Right cardiac atrium (tissue), 5 donors: Measurements from ENCODE around the gene HEMK1. TPM values are rescaled to one million over a fixed set of nuclear protein-coding genes. Genes with fewer than 3 reads are reported as not detected.

Experiments
- ATAC-seq, 2 donors: fragments of 200-7000 bp; cut with Tn5 transposase; one replicate each; pipeline versions ENCODE4 v1.8.0 to v1.9.1; 2020; ENCODE audit warnings: moderate library complexity in 2 of 2, mild to moderate bottlenecking in 1 of 2
- DNase-seq, 3 donors: peaks; one replicate each; pipeline ENCODE4 v3.0.0-alpha.2; 2020
- H3K27ac ChIP-seq: one replicate; pipeline ENCODE4 v1.5.1; 2013; ENCODE audit warnings: mild to moderate bottlenecking, low read length, control low read depth, moderate library complexity
- H3K27me3 ChIP-seq: one replicate; pipeline ENCODE4 v1.6.1; 2013; ENCODE audit not compliant: control insufficient read depth, insufficient read depth
- H3K4me1 ChIP-seq: one replicate; pipeline ENCODE4 v1.6.1; 2013; ENCODE audit warnings: low read length; ENCODE audit not compliant: control insufficient read depth, insufficient read depth
- H3K4me3 ChIP-seq: one replicate; pipeline ENCODE4 v1.5.1; 2013; ENCODE audit warnings: low read length, control low read depth
- H3K9me3 ChIP-seq: one replicate; pipeline ENCODE4 v1.6.1; 2013; ENCODE audit warnings: low read length; ENCODE audit not compliant: control insufficient read depth
- WGBS: extraction: QIAGEN DNeasy Blood & Tissue Kit; methylation state at CpG from one replicate; pipeline ENCODE4 v1.1.7; 2013; 5-methylcytosine and 5-hydroxymethylcytosine counted together
- intact Hi-C, 4 donors: fragments of 100-400 bp; cut with DNase I; formaldehyde crosslinking; loops; one replicate each; pipeline versions ENCODE4 v1.11.0 to v1.14.0; 2022 to 2023
- polyA plus RNA-seq: library from polyadenylated mRNA; stranded (reverse); fragments of 200-250 nt; gene quantifications from one replicate; pipeline ENCODE4 v1.2.3, GENCODE V29; 2013
- total RNA-seq, 4 donors: library from RNA; stranded (reverse); fragmentation: NEBNext Ultra II Directional; extraction: Animal tissue kit (Norgen Biotek cat#: 25700); gene quantifications; one replicate each; pipeline ENCODE4 v1.2.1, GENCODE V29; 2021
- donor health status: healthy with polysubstance abuse.
- donor health status: DM: no; HTN: yes; CAD: no.
- donor health status: DM: no; HTN: no; CAD: no.
- donor health status: DM: no; HTN: yes; CAD: no; lungs with severe emphysema.
- donor health status: DM: yes; HTN: yes; CAD: no.

The HEMK1 gene
- total and polyA plus RNA-seq, 5 donors: 14.0 to 18.3 (median 16.6) TPM

DNA sequence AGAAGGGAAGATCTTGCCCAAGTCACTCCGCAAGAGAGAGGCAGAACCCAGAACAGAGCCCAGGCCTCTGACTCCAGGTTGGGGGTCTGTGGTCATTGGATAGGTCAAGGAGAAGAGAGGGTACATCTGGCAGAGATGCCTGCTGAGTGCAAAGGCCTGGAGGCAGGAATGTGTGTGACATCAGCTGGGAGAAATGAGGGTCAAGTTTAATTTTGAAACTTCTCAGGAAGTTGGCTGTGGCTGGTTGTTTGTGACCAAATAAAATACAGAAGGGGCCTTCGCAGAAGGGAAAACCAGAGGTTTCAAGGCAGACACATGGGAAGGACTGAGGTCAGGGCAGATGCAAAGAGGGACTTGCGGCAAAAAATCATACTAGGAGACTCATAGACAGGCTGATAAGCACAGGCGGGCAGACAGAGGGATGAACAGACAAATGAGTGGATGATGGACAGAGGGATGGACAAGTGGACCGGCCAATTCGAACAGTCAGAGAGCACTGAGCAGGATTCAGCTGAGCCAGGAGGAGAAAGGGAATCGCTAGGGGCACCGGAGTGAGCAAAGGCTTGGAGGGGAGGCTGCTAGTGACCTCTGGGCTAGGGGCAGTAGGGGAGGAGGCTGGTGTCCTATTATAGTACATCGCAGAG, 37.1 kb upstream of the HEMK1 start:
- no peak for DNase-seq
- Histone ChIP-seq H3K9me3 (no peaks in the 10 kb centered on the region), H3K4me1 (peaks cover 2% of the 10 kb centered on the region), H3K4me3 (no peak overlapping the region), H3K27me3 (no peaks in the 10 kb centered on the region), H3K27ac (no peak overlapping the region)
- intact Hi-C loops: no loop called here
- ATAC-seq: no peak
- WGBS: 75% methylated on average over 9 of the region's 9 CpGs

DNA sequence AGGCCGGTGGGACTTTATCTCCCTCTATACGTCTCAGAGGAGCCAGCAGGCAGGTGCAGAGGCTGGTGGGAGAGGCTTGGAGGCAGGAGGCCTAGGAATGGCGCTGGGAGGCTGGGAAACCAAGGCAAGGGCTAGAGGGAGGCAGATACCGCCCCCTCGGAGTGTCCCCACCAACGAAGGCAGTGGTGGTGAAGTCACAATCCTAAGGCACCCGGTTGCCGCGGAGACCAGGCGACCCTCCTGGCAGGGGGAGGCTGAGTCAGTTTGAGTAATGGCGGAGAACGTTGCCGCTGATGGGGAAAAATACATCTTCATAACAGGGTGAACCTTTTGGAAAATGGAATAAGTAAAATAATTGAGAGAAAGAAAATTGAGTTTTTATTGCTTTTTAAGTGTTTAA, 36.0 kb upstream of the HEMK1 start:
- intact Hi-C loops: no loop called here
- Histone ChIP-seq H3K27ac (no peak overlapping the region), H3K4me1 (peaks cover 2% of the 10 kb centered on the region), H3K27me3 (no peaks in the 10 kb centered on the region), H3K4me3 (no peak overlapping the region), H3K9me3 (no peaks in the 10 kb centered on the region)
- no peak for DNase-seq
- ATAC-seq: no peak
- 82% methylated on average over 13 of the region's 13 CpGs for WGBS

DNA sequence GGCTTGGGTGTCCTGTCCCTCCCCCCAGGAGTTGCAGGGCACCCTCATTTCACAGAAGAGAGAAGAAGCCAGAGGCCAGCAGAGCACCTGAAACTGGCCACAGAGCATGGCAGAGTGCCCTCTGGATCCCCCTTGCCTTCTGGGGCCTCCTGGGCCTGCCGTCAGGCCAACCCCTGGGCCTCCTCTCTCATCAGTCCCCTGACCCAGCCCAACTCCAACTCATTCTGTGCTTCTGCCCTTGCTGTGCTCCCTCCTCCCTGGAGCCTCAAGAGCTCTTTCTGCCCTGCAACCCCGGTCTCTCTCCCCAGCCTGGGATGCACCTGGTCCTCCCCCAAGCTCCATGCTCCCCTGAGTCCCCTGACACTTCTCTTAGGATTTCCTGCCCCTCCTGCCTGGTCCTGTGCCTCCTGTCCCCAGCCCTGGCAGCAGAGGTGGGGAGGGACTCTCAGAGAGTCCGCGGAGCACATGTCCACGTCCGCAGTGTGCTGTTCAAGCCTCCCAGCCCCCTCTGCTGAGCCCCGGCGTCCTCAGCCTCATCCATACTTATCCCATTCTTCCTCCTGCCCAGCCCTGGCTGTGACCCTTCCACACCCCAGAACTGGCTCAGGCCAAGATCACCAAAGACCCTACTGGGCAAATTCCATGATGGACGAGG, 35.4 kb upstream of the HEMK1 start:
- intact Hi-C loops: no loop called here
- H3K9me3 ChIP-seq: no peaks in the 10 kb centered on the region
- no peak overlapping the region for H3K27ac ChIP-seq
- 75% methylated on average over 9 of the region's 9 CpGs for WGBS
- no peak for ATAC-seq
- no peak overlapping the region for H3K4me3 ChIP-seq
- H3K4me1 ChIP-seq: peaks cover 2% of the 10 kb centered on the region
- no peak for DNase-seq
- H3K27me3 ChIP-seq: no peaks in the 10 kb centered on the region

DNA sequence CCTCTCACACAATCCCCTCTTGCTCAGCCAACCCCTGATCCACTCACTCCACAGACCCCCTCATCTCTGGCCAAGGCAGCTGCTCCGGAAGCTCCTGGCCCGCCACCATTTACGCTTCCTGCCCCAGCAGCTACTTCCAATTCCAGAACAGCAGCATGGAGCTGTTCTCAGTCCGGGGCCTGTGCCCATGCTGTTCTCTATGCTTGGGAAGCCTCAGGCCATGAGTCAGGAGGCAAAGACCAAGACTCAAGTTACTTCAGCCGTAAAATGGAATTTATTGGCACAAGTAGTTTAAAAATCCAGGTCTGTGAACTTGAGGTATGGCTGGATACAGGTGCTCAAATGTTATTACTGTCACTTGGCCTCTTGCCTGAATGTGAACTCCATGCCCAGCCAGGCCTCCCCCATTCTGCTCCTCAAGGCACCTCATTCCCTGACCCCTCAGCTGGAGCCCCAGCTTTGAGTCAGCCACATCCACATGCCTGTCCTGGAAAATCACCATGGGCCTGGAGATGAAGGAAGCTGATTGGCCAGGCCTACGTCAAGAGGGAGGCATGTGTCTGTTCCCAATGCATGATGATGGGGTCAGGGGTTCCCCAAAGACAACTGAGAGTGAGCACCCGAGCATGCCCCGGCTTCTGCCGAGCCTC, 34.5 kb upstream of the HEMK1 start:
- ATAC-seq (no peak), DNase-seq (no peak)
- intact Hi-C loops: no loop called here
- no peak overlapping the region for H3K4me3 ChIP-seq
- H3K27ac ChIP-seq: no peak overlapping the region
- H3K4me1 ChIP-seq: peaks cover 2% of the 10 kb centered on the region
- no peaks in the 10 kb centered on the region for H3K27me3 ChIP-seq
- H3K9me3 ChIP-seq: no peaks in the 10 kb centered on the region
- WGBS: 67% methylated on average over 9 of the region's 9 CpGs

DNA sequence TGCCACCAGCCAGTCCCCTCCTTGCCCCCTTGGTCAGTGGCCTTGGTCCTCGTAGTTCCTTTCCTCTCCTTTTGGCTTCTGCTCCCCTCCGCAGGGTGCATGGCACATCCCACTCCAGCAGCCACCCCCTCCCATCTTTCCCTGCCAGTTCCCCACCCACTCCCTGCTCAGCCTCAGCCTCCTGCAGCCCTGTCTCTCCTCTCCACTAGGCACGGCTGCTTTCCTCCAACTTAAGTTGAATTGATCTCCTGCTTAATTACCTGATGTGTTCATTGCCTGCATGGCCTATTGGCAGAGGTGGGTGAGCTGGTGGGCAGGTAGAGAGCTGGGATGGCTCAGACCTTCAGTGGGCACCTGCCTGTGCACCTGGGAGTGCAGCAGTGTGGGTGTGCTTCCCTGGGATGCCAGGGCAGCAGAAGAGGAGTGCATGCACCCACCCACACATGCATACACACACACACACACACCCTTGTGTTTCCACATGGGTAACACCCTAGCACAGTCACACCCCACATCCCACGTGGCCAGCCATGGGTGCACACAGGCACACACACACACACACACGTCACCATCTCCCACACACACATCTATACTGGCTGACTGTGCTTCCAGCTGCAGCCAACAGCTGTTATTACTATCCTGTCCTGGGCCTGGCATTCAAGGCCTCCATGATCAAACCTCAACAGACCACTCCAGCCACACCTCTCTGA, 32.7 kb upstream of the HEMK1 start:
- no peak for ATAC-seq
- Histone ChIP-seq H3K27me3 (no peaks in the 10 kb centered on the region), H3K27ac (no peak overlapping the region), H3K4me3 (no peak overlapping the region), H3K4me1 (no peaks in the 10 kb centered on the region), H3K9me3 (no peaks in the 10 kb centered on the region)
- intact Hi-C loops: no loop called here
- DNase-seq: no peak
- 72% methylated on average over 5 of the region's 5 CpGs for WGBS

DNA sequence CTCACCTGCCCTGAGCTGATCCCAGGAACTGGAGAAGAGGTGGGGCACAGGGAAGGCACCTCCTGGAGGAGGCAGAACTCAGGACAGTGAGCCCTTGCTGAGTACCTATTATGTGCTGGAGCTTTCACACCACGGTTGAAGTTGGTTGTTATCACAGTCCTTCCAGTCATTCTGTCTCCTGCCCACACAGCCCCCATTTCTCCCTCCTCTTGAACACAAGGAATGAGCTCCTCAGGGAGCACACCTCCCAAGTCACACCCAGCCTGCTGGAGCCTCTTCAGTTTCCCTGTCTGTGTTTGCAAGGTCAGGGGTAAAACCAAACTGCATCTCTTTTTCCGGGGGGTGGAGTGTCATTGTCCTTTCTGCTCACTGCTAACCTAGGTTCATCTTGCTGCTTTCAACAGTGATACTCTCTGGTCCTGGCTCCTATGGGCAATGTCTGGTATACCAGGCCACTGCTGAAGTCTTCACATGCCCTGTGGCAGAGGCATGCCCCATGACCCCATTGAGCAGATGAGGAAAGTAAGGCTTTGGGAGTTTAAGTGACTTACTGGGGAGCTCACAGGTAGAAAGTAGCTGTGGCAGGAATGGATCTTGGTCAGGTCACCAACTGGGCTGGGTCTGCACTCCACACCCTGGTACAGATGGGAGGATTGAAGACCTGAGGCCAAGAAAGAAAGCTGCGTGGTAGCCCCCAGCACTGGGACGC, 31.7 kb upstream of the HEMK1 start:
- ATAC-seq (no peak), DNase-seq (no peak)
- Histone ChIP-seq H3K27ac (no peak overlapping the region), H3K9me3 (no peaks in the 10 kb centered on the region), H3K4me3 (no peak overlapping the region), H3K4me1 (no peaks in the 10 kb centered on the region), H3K27me3 (no peaks in the 10 kb centered on the region)
- WGBS: 71% methylated on average over 4 of the region's 4 CpGs
- intact Hi-C loops: no loop called here

DNA sequence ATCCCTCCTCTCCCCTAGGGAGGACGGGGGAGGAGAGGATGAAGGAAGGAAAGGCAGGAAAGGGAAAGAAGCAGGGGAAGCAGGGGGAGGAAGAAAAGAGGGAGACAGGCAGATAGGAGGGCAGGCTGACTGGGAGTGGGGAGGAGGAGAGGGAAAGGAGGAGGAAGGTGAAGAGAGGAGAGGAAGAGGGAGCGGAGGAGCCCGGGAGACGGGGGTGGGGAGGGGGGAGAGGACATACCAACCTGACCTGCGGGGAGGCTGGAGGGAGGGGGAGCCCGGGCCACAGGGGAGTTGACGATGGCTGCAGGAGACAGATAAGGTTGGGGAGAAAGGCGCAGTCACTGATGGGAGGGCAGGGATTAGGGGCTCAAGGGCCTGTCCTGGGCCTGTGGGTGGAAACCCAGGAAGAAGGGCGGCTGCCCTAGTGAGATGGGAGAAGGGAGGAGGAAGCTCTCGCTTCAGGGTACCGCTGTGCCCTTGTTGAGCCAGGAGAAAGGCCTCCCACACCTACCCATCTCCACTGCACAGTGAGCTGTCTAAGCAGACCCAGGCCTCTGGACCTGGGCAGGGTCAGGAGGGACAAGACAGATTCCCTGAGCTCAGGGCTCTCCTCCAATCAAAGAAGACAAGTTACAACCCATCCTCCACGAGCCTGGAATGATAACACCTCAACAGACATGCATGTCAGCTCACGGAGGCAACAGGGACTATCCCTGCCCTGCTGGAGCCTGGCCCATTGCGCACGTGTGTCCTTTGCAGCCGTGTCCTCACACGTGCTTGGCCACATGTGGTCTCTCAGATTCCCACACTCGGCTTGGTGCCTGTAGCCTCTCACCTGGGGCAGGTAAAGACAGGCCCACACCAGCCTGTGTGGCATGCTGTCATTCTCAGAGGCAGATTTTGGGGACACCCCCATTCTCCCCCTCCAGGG, 29.7 kb upstream of the HEMK1 start:
- Histone ChIP-seq H3K27me3 (no peaks in the 10 kb centered on the region), H3K9me3 (no peaks in the 10 kb centered on the region), H3K27ac (no peak overlapping the region), H3K4me1 (no peaks in the 10 kb centered on the region), H3K4me3 (no peak overlapping the region)
- ATAC-seq: no peak
- 54% methylated on average over 18 of the region's 18 CpGs for WGBS
- intact Hi-C loops: loop anchor here in 3 of 4 donors (5.0 kb wide), 3 partner anchors 102 to 192 kb away; partner anchors contain the start of genes CYB561D2 (in 1 of the 3), NPRL2 (in 1 of the 3) and ZMYND10 (in 1 of the 3)
- no peak for DNase-seq

DNA sequence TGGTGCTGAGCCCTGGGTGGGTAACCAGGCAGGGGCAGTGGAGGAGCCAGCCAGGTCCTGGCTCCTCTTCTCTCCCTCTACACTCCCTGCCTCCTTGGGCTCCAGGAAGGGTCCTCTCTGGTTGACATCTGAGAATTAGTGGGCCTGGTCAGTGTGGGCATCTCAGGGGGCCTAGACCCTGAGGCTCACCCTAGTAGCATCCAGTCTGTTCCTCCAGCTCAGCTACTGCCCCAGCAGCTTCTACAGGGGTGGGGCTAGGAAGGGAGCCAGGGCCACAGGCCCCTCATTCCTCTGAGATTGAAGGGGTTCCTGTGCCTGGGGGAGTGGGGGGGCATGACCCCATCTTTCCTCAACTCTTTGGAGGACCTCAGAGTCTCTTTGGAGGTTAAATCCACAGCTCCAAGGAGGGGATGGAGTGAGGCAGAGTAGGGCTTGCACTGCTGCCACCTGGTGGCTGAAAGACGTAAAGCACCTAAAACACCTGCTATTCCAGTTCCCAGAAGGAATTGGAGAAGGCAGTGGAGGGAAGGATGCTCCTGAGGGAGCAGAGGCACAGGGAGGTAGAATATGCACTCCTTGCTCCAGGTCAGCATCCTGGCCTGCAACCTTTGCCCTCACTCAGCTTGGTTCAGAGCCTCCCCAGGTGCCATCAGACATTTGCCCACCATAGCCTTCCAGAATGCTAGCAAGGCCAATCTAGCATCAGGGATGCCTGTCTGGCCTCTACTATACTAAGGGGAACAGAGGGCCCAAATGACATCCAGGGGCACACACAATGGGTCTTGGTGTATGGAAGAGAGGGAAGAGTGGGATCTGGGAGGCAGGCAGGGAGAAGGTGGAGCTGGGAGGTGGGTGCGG, 26.9 kb upstream of the HEMK1 start:
- no peaks in the 10 kb centered on the region for H3K4me1 ChIP-seq
- no peaks in the 10 kb centered on the region for H3K27me3 ChIP-seq
- H3K9me3 ChIP-seq: no peaks in the 10 kb centered on the region
- no peak overlapping the region for H3K4me3 ChIP-seq
- no peak overlapping the region for H3K27ac ChIP-seq
- peak; percentile 54 to 84 (median 79) for DNase-seq
- WGBS: 45% methylated on average over 2 of the region's 2 CpGs
- intact Hi-C loops: loop anchor here (2.0 to 5.0 kb wide), 5 partner anchors 105 to 195 kb away; partner anchors contain the start of genes CYB561D2 (in 1 of the 4), NPRL2 (in 1 of the 4) and ZMYND10 (in 1 of the 4)
- ATAC-seq: peak; percentile 61 to 73

DNA sequence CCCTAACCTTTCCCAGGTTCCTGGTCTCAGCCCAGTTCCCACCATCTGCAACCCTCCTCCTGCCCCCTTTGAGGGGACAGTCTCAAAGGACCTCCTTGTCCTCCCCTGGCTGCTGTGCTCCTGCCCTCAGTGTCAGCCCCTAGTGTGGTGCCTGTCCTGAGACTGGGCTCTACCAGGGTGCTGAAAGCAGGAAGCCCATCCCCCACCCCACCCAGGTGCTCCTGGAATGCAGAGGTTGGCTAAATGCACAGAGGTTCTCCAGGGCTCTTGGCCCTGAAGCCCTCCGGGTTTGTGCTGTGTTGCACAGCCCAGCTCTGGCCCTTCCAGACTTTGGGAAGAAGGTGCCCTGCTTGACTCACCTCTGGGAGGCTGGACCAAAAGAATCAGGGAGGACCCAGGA, 23.5 kb upstream of the HEMK1 start:
- H3K27ac ChIP-seq: no peak overlapping the region
- DNase-seq (no peak), ATAC-seq (no peak)
- H3K9me3 ChIP-seq: no peaks in the 10 kb centered on the region
- H3K4me1 ChIP-seq: no peaks in the 10 kb centered on the region
- no peaks in the 10 kb centered on the region for H3K27me3 ChIP-seq
- no peak overlapping the region for H3K4me3 ChIP-seq
- WGBS: 64% methylated on average over 1 of the region's 1 CpG
- intact Hi-C loops: no loop called here
